ENCODE data around the gene GRAMD2A.

The GRAMD2A gene

DNA sequence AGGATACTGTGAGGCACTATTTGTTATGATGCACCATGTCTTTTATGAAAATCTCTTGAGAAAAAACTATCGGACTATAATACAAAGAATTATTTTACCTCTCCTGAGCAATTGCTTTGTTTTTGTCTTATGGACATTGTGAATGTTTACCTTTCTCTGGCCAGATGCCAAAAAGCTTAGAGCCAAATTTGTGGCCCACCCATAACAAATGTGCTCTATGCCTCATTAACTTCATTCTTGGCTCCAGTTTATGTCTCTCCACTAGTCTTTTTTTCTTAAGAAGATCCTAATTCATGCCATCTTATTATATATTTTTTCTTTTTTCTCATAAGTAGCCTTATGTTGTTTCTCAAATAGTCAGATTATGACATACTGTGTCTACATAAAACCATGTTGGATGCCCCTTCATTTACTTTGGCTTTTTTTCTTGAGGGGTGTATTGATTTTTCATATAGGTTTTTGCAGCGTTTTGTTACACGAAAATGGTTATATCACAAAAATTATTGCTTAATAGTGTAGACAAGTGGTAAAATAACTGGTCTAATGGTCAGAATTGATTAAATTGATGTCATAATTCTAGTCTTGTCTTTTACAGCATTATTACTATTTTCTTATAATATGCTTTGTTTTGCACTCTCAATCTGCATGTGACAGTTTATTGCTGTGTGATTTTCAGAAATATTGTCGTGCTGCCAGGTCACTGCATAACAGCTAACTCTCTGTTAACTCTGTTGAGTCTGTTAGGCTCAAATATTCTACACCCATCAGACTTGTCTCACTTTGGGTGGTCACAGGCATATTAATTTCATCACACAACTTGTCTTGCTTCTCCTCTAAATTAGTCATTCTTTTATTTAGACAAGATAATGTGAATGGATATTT lies 61.2 kb downstream of the GRAMD2A start (continued):
- TF ChIP-seq, protein P1, sequence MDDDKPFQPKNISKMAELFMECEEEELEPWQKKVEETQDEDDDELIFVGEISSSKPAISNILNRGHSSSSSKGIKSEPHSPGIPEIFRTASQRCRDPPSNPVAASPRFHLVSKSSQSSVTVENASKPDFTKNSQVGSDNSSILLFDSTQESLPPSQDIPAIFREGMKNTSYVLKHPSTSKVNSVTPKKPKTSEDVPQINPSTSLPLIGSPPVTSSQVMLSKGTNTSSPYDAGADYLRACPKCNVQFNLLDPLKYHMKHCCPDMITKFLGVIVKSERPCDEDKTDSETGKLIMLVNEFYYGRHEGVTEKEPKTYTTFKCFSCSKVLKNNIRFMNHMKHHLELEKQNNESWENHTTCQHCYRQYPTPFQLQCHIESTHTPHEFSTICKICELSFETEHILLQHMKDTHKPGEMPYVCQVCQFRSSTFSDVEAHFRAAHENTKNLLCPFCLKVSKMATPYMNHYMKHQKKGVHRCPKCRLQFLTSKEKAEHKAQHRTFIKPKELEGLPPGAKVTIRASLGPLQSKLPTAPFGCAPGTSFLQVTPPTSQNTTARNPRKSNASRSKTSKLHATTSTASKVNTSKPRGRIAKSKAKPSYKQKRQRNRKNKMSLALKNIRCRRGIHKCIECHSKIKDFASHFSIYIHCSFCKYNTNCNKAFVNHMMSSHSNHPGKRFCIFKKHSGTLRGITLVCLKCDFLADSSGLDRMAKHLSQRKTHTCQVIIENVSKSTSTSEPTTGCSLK (tag by site-specific recombination; IDR thresholded peaks at IDR 0.05): no peak
- TF ChIP-seq ZNF10 (tag by site-specific recombination; IDR thresholded peaks at IDR 0.05) (no peak), ZNF37A (tag by site-specific recombination; IDR thresholded peaks at IDR 0.05) (peak; percentile 76), ZNF18 (tag by site-specific recombination; IDR thresholded peaks at IDR 0.05) (peak; percentile 37; the same call in 1 of the 2 replicates), ZNF202 (tag by site-specific recombination; IDR thresholded peaks at IDR 0.05; ENCODE audit: borderline replicate concordance) (no peak), ZNF140 (tag by site-specific recombination; IDR thresholded peaks at IDR 0.05) (no peak), HIC1 (tag by site-specific recombination; IDR thresholded peaks at IDR 0.05) (no peak), GLI4 (tag by site-specific recombination; IDR thresholded peaks at IDR 0.05) (no peak), SP2 (tag by site-specific recombination; IDR thresholded peaks at IDR 0.05) (no peak), ZSCAN5A (tag by site-specific recombination; IDR thresholded peaks at IDR 0.05) (no peak), PATZ1 (tag by site-specific recombination; IDR thresholded peaks at IDR 0.05) (peak; percentile 83), ZNF645 (tag by site-specific recombination; IDR thresholded peaks at IDR 0.05) (no peak), ZEB2 (tag by site-specific recombination; IDR thresholded peaks at IDR 0.05) (peak; percentile 68; the same call in 1 of the 2 replicates), MEIS1 (CRISPR knock-in tag; IDR thresholded peaks at IDR 0.05; ENCODE audit: borderline replicate concordance) (no peak), ZNF521 (tag by site-specific recombination; IDR thresholded peaks at IDR 0.05) (no peak), ZNF175 (tag by site-specific recombination; IDR thresholded peaks at IDR 0.05) (no peak), ZSCAN18 (tag by site-specific recombination; IDR thresholded peaks at IDR 0.05) (no peak), ZNF843 (tag by site-specific recombination; IDR thresholded peaks at IDR 0.05) (peak; percentile 66)
- TF ChIP-seq, protein P2, sequence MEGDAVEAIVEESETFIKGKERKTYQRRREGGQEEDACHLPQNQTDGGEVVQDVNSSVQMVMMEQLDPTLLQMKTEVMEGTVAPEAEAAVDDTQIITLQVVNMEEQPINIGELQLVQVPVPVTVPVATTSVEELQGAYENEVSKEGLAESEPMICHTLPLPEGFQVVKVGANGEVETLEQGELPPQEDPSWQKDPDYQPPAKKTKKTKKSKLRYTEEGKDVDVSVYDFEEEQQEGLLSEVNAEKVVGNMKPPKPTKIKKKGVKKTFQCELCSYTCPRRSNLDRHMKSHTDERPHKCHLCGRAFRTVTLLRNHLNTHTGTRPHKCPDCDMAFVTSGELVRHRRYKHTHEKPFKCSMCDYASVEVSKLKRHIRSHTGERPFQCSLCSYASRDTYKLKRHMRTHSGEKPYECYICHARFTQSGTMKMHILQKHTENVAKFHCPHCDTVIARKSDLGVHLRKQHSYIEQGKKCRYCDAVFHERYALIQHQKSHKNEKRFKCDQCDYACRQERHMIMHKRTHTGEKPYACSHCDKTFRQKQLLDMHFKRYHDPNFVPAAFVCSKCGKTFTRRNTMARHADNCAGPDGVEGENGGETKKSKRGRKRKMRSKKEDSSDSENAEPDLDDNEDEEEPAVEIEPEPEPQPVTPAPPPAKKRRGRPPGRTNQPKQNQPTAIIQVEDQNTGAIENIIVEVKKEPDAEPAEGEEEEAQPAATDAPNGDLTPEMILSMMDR (tag by site-specific recombination; IDR thresholded peaks at IDR 0.05): no peak
- TF ChIP-seq, protein P3, sequence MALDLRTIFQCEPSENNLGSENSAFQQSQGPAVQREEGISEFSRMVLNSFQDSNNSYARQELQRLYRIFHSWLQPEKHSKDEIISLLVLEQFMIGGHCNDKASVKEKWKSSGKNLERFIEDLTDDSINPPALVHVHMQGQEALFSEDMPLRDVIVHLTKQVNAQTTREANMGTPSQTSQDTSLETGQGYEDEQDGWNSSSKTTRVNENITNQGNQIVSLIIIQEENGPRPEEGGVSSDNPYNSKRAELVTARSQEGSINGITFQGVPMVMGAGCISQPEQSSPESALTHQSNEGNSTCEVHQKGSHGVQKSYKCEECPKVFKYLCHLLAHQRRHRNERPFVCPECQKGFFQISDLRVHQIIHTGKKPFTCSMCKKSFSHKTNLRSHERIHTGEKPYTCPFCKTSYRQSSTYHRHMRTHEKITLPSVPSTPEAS (tag by site-specific recombination; IDR thresholded peaks at IDR 0.05): peak; percentile 42
- TF ChIP-seq, protein P4, sequence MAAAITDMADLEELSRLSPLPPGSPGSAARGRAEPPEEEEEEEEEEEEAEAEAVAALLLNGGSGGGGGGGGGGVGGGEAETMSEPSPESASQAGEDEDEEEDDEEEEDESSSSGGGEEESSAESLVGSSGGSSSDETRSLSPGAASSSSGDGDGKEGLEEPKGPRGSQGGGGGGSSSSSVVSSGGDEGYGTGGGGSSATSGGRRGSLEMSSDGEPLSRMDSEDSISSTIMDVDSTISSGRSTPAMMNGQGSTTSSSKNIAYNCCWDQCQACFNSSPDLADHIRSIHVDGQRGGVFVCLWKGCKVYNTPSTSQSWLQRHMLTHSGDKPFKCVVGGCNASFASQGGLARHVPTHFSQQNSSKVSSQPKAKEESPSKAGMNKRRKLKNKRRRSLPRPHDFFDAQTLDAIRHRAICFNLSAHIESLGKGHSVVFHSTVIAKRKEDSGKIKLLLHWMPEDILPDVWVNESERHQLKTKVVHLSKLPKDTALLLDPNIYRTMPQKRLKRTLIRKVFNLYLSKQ (tag by site-specific recombination; IDR thresholded peaks at IDR 0.05; ENCODE audit: borderline replicate concordance): no peak

Data from HEK293 (cell line).